Fibroblast of the aortic adventitia (primary cell): ENCODE measurements around the gene MARF1. TPM values are rescaled to one million over a fixed set of nuclear protein-coding genes. Genes with fewer than 3 reads are reported as not detected.
"Not testable (repeated sequence)": the region's sequence is repeated elsewhere in the genome, so short reads cannot be mapped to it uniquely, and the experiment has no call there.

ENCODE experiments used
- DNase-seq: peaks from one replicate; pipeline ENCODE4 v3.0.0-alpha.2; 2010; ENCODE audit warnings: low read depth
- H3K4me3 ChIP-seq: 2 replicates; pipeline ENCODE4 v1.5.1; 2011; ENCODE audit warnings: low read depth, mild to moderate bottlenecking, control low read depth, low read length, moderate library complexity
- CTCF ChIP-seq: IDR thresholded peaks from 2 replicates; pipeline ENCODE4 v1.5.1; 2011; ENCODE audit warnings: mild to moderate bottlenecking, low read length, control low read depth, inconsistent platforms; ENCODE audit not compliant: insufficient read depth
- total RNA-seq: library from RNA; depleted of rRNA; stranded (reverse); fragments of >200 nt; gene quantifications from 2 replicates; pipeline ENCODE4 v1.2.3, GENCODE V29; 2012; ENCODE audit warnings: low replicate concordance

The MARF1 gene
- total RNA-seq, 1 donor, result 27.1 TPM

- TF ChIP-seq CTCF, result no peak
- no peak for DNase-seq
- no peak overlapping the region for H3K4me3 ChIP-seq
These were observed 85.7 kb downstream of the MARF1 start for GRCh38 chr16:15557258-15557657.

- H3K4me3 ChIP-seq, result no peak overlapping the region
- no peak for DNase-seq
- no peak for TF ChIP-seq CTCF
These were observed 86.8 kb downstream of the MARF1 start for GRCh38 chr16:15556130-15556529.

GRCh38 chr16:15553313-15554088, 89.5 kb downstream of the MARF1 start:
- DNase-seq, result peak; percentile 27
- H3K4me3 ChIP-seq, result no peak overlapping the region
- TF ChIP-seq CTCF, result no peak

- TF ChIP-seq CTCF, result no peak
- DNase-seq, result no peak
- no peak overlapping the region for H3K4me3 ChIP-seq
These were observed 90.4 kb downstream of the MARF1 start for GRCh38 chr16:15552507-15552906.

GRCh38 chr16:15548482-15548891, 94.5 kb downstream of the MARF1 start:
- no peak for TF ChIP-seq CTCF
- no peak for DNase-seq
- H3K4me3 ChIP-seq, result no peak overlapping the region

- no peak for TF ChIP-seq CTCF
- no peak overlapping the region for H3K4me3 ChIP-seq
- no peak for DNase-seq
These were observed 95.2 kb downstream of the MARF1 start for GRCh38 chr16:15547768-15548096.

GRCh38 chr16:15547072-15547767, 95.7 kb downstream of the MARF1 start:
- DNase-seq, H3K4me3 ChIP-seq: not testable (repeated sequence)
